HCT116 (cell line): ENCODE results near the gene ZNF652. TPM values are rescaled to one million over a fixed set of nuclear protein-coding genes. Genes with fewer than 3 reads are reported as not detected.

Experiments used
- ATAC-seq: fragments of 200-7000 bp; cut with Tn5 transposase; 2 replicates; pipeline ENCODE4 v1.9.1; 2020; ENCODE audit warnings: mild to moderate bottlenecking, moderate library complexity
- BruUV-seq: library from RNA; stranded (reverse); fragments of 400-500 nt; replicated peaks from 2 replicates; lab custom pipeline; 2021; lab: Mats Ljungman, UMichigan
- CTCF ChIA-PET: fragments of 300-600 bp; sonication (Branson Sonifier 250); formaldehyde crosslinking; loops from one replicate; lab custom pipeline; 2021; ENCODE audit warnings: antibody characterized with exemption; lab: Charles Lee
- POLR2A ChIA-PET: fragments of 300-600, 350-600 bp; sonication (Branson Sonifier 250); formaldehyde crosslinking; loops from one replicate; lab custom pipeline; 2021; ENCODE audit warnings: antibody characterized with exemption; lab: Charles Lee
- RAD21 ChIA-PET, 2 experiments: fragments of 300-600 bp; sonication (Branson Sonifier 250); formaldehyde crosslinking; loops; one replicate each; lab custom pipeline; 2023; ENCODE audit warnings: low total read pairs in 2 of 2; ENCODE audit not compliant: uncharacterized antibody in 2 of 2, unreplicated experiment in 2 of 2, low non-redundant PET in 1 of 2; lab: Charles Lee
- DNase-seq: peaks from one replicate; pipeline ENCODE4 v3.0.0-alpha.2; 2010; ENCODE audit warnings: low read depth, low spot score
- H2AFZ ChIP-seq: fragments of 200-600 bp; shearing (Covaris generic), sonication (generic); 2 replicates; pipeline ENCODE4 v1.6.1; 2017; ENCODE audit warnings: low read depth, mixed run types, mixed read lengths, antibody characterized with exemption, low read length; ENCODE audit not compliant: poor library complexity, severe bottlenecking
- H3K27ac ChIP-seq: 2 replicates; pipeline ENCODE4 v1.5.1; 2012; ENCODE audit warnings: low read depth, low read length
- H3K27me3 ChIP-seq: fragments of 200-600 bp; sonication (generic); 2 replicates; pipeline ENCODE4 v1.6.1; 2016; ENCODE audit warnings: mixed run types, low read length, mixed read lengths; ENCODE audit not compliant: insufficient read depth
- H3K36me3 ChIP-seq, 2 experiments: fragments of 200-500 bp in 1 of 2; fragments of 200-600 bp in 1 of 2; sonication (Bioruptor generic) in 1 of 2; sonication (generic) in 1 of 2; 2 replicates each; pipeline versions ENCODE4 v1.5.1 to v1.6.1; 2014 to 2016; ENCODE audit warnings: low read length in 2 of 2, inconsistent platforms in 1 of 2, mixed read lengths in 1 of 2, mixed run types in 1 of 2; ENCODE audit not compliant: insufficient read depth in 2 of 2, control insufficient read depth in 1 of 2
- H3K4me1 ChIP-seq, 2 experiments: fragments of 200-600 bp in 1 of 2; sonication (generic) in 1 of 2; 2 replicates each; pipeline versions ENCODE4 v1.5.1 to v1.6.1; 2012 to 2017; ENCODE audit warnings: low read length in 2 of 2, inconsistent platforms in 1 of 2, mild to moderate bottlenecking in 1 of 2, mixed read lengths in 1 of 2, mixed run types in 1 of 2, moderate library complexity in 1 of 2; ENCODE audit not compliant: insufficient read depth in 2 of 2, control insufficient read depth in 1 of 2
- H3K4me2 ChIP-seq: fragments of 200-600 bp; sonication (generic); 2 replicates; pipeline ENCODE4 v1.6.1; 2017; ENCODE audit warnings: mixed run types, low read length, mixed read lengths
- H3K4me3 ChIP-seq, 2 experiments: fragments of 200-600 bp in 1 of 2; sonication (generic) in 1 of 2; replicated peaks in 1 of 2; 2 replicates each; pipeline ENCODE4 v1.5.1; 2011 to 2016; ENCODE audit warnings: low read length in 2 of 2, control low read depth in 1 of 2, low read depth in 1 of 2, mild to moderate bottlenecking in 1 of 2, mixed read lengths in 1 of 2, mixed run types in 1 of 2
- H3K79me2 ChIP-seq: fragments of 200-600 bp; sonication (generic); 2 replicates; pipeline ENCODE4 v1.6.1; 2017; ENCODE audit warnings: mild to moderate bottlenecking, mixed run types, low read length, moderate library complexity, mixed read lengths; ENCODE audit not compliant: insufficient read depth
- H3K9ac ChIP-seq: fragments of 200-600 bp; sonication (generic); 2 replicates; pipeline ENCODE4 v1.6.1; 2016; ENCODE audit warnings: low read length, mixed read lengths
- H3K9me2 ChIP-seq: fragments of 200-600 bp; sonication (generic), shearing (Covaris generic); 2 replicates; pipeline ENCODE4 v1.6.1; 2017; ENCODE audit warnings: mixed run types, mild to moderate bottlenecking, moderate library complexity; ENCODE audit not compliant: insufficient read depth
- H3K9me3 ChIP-seq, 2 experiments: fragments of 200-500 bp in 1 of 2; fragments of 200-600 bp in 1 of 2; sonication (Bioruptor generic) in 1 of 2; sonication (generic) in 1 of 2; 2 replicates each; pipeline ENCODE4 v1.6.1; 2014 to 2017; ENCODE audit warnings: low read length in 2 of 2, mixed read lengths in 2 of 2, inconsistent platforms in 1 of 2, low read depth in 1 of 2, mild to moderate bottlenecking in 1 of 2, mixed run types in 1 of 2, moderate library complexity in 1 of 2; ENCODE audit not compliant: control insufficient read depth in 1 of 2, insufficient read depth in 1 of 2
- H4K20me1 ChIP-seq: fragments of 200-600 bp; sonication (generic), shearing (Covaris generic); 2 replicates; pipeline ENCODE4 v1.6.1; 2017; ENCODE audit warnings: mixed run types, mild to moderate bottlenecking, moderate library complexity; ENCODE audit not compliant: insufficient read depth
- ATF3 ChIP-seq: IDR thresholded peaks from 2 replicates; pipeline ENCODE4 v1.6.1; 2012
- CBX3 ChIP-seq: IDR thresholded peaks from 2 replicates; pipeline ENCODE4 v1.6.1; 2012; ENCODE audit warnings: low read depth
- FOSL1 ChIP-seq: IDR thresholded peaks from 2 replicates; pipeline ENCODE4 v1.6.1; 2012; ENCODE audit warnings: low read depth
- JUND ChIP-seq: IDR thresholded peaks from 2 replicates; pipeline ENCODE4 v1.6.1; 2012
- MAX ChIP-seq: IDR thresholded peaks from 2 replicates; pipeline ENCODE4 v1.6.1; 2012
- POLR2AphosphoS5 ChIP-seq: IDR thresholded peaks from 2 replicates; pipeline ENCODE4 v1.6.1; 2011; ENCODE audit warnings: mild to moderate bottlenecking, low read depth, low read length, moderate library complexity
- RAD21 ChIP-seq: IDR thresholded peaks from 2 replicates; pipeline ENCODE4 v1.6.1; 2012; ENCODE audit warnings: low read depth, mild to moderate bottlenecking
- SP1 ChIP-seq: IDR thresholded peaks from 2 replicates; pipeline ENCODE4 v1.6.1; 2012; ENCODE audit warnings: low read depth
- TCF7L2 ChIP-seq: IDR thresholded peaks from 2 replicates; pipeline ENCODE4 v1.7.0; 2011; ENCODE audit warnings: borderline replicate concordance, inconsistent platforms; ENCODE audit not compliant: insufficient read depth, insufficient read length; ENCODE audit errors: extremely low read depth
- ZFX ChIP-seq: fragments of 450-650 bp; IDR thresholded peaks from 2 replicates; pipeline ENCODE4 v1.6.1; 2017
- intact Hi-C: fragments of 100-400 bp; cut with micrococcal nuclease; formaldehyde crosslinking; loops from 2 replicates; pipeline ENCODE4 v1.10.0; 2022
- total RNA-seq: library from RNA; stranded (reverse); gene quantifications from one replicate; pipeline ENCODE4 v1.2.1, GENCODE V29; 2021; ENCODE audit not compliant: unreplicated experiment

The ZNF652 gene
- total RNA-seq, 1 experiment from 2014 or later, result 27.8 TPM

- Histone ChIP-seq H3K9me2 (no peaks in the 10 kb centered on the region), H3K9ac (no peak overlapping the region), H3K4me2 (no peak overlapping the region), H3K4me1 (peaks cover 15 to 26% of the 10 kb centered on the region in 2 experiments), H3K27ac (no peak overlapping the region), H3K27me3 (no peaks in the 10 kb centered on the region), H3K79me2 (no peaks in the 10 kb centered on the region), H2AFZ (no peak overlapping the region), H3K9me3 (no peaks in the 10 kb centered on the region), H3K4me3 (no peak overlapping the region), H3K36me3 (no peaks in the 10 kb centered on the region), H4K20me1 (no peaks in the 10 kb centered on the region)
- TF ChIP-seq ATF3, result no peak
- DNase-seq (no peak), ATAC-seq (no peak)
- ChIA-PET CTCF (no interaction called here), POLR2A (no interaction called here), RAD21 (no interaction called here)
- intact Hi-C loops, result no loop called here
- BruUV-seq, result no TSS peak
Measured at GRCh38 chr17:49386373-49386772, 24.3 kb upstream of the ZNF652 start.

GRCh38 chr17:49384951-49385350, 22.9 kb upstream of the ZNF652 start:
- ChIA-PET CTCF (no interaction called here), POLR2A (no interaction called here), RAD21 (no interaction called here)
- no peaks in the 10 kb centered on the region for H4K20me1 ChIP-seq
- no peak overlapping the region for H3K4me3 ChIP-seq
- BruUV-seq, result no TSS peak
- H3K36me3 ChIP-seq, result no peaks in the 10 kb centered on the region
- intact Hi-C loops, result no loop called here
- no peak for TF ChIP-seq JUND
- no peak for TF ChIP-seq POLR2AphosphoS5
- TF ChIP-seq FOSL1, result no peak
- no peak for TF ChIP-seq CBX3
- TF ChIP-seq TCF7L2, result no peak
- no peak for TF ChIP-seq ZFX
- TF ChIP-seq SP1, result no peak
- TF ChIP-seq MAX, result no peak
- TF ChIP-seq RAD21, result no peak
- no peak for ATAC-seq
- no peaks in the 10 kb centered on the region for H3K9me3 ChIP-seq
- no peak for DNase-seq
- no peak overlapping the region for H2AFZ ChIP-seq
- no peaks in the 10 kb centered on the region for H3K79me2 ChIP-seq
- H3K9me2 ChIP-seq, result no peaks in the 10 kb centered on the region
- no peaks in the 10 kb centered on the region for H3K27me3 ChIP-seq
- H3K27ac ChIP-seq, result no peak overlapping the region
- peaks cover 4 to 12% of the 10 kb centered on the region in 2 experiments for H3K4me1 ChIP-seq
- H3K4me2 ChIP-seq, result no peak overlapping the region
- H3K9ac ChIP-seq, result no peak overlapping the region
